Measurements from ENCODE around the gene C20orf141.
"Not testable (repeated sequence)": the region's sequence is repeated elsewhere in the genome, so short reads cannot be mapped to it uniquely, and the experiment has no call there.

C20orf141 gene, protein sequence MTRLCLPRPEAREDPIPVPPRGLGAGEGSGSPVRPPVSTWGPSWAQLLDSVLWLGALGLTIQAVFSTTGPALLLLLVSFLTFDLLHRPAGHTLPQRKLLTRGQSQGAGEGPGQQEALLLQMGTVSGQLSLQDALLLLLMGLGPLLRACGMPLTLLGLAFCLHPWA

DNA sequence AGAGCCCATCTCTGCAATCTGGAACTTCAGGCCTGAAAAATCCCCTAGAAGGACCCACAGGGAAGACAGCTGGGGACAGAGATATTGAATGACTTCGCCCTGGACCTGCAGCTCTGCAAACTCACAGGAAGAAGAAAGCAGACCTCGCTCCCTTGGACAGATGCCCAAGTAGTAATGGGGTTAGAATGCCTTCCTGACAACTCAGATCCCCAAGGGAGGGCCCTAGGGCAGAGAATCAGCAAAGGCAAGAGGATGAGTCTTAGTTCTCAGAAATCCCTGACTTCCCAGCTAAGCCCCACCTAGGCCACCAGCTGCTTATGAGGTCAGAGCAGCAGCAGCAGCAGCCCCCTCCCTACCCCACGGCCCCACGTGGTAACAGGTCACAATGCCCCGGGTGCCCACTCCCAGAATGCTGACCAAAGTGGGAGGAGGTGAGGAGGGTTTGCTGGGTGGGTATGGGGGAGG is at the start of gene C20orf141:
C20orf141 (plus strand) TSS at position 401 of the 465 bp plus-strand sequence. CDS start 198 bp downstream, outside the sequence.
- DNase-seq = no peak

DNA sequence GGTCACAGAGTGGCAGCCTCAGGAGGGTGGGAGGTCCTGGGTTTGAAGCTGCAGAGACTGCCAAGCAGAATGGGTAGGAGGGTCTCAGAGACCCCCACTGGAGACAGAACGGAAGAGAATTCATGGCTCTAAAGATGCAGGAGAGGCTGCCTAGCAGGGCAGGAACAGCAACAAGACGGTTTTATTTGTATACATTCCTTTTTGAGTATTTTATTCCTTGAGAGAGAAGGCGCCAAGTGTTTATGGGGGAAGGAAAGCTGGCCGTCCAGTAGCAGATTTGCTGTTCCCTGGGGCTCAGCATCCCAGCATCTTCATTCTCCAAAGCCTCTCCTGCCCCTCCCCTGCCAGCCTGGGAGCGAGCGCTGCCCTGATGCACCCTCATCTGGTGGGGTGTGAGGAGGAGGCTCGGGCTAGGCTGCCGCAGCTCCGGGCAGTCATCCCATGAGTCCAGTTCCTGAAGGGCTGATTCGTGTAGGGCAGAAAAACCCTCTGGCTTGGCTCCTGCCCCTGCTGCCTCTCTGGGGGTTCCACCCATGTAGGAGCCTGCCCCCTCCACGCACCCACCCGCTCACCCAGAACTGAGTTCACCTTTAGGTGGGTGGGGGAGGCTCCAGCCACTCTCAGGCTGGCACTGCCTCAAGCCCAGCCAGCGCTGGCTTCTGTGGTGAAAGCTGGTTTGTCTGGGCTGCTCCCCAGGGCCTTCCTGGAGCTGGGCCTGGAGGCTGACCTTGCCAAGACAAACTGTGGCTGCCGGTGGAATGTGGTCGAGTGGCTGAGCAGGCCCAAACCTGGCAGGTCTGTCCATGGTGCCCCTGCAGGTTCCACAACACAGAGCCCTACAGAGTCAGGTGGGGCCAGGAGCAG is 46.8 kb upstream of the C20orf141 start:
- no peak for DNase-seq

DNA sequence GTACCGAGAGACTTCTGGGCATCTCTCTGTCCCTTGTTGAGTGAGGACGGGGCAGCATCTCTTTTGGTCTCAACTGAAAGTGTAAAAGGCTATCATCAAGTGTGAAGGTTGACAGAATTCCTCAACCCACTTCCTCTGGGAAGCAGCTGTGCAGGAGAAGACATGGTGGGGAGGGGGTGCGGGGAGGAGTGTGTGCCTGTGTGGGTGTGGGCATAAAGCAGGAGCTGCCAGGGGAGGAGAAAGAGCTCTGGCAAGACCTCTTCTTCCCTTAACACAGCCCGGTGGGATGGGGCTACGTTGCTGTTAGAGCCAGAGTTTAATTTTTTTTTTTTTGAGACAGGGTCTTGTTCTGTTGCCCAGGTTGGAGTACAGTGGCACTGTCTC is 46.2 kb upstream of the C20orf141 start:
- DNase-seq = no peak

- not testable (repeated sequence) for DNase-seq
Measured at GRCh38 chr20:2770091-2770490, 44.7 kb upstream of the C20orf141 start.

GRCh38 chr20:2771631-2772080 is 43.1 kb upstream of the C20orf141 start:
- DNase-seq = no peak

GRCh38 chr20:2773812-2774211 is 41.0 kb upstream of the C20orf141 start:
- DNase-seq = no peak

DNA sequence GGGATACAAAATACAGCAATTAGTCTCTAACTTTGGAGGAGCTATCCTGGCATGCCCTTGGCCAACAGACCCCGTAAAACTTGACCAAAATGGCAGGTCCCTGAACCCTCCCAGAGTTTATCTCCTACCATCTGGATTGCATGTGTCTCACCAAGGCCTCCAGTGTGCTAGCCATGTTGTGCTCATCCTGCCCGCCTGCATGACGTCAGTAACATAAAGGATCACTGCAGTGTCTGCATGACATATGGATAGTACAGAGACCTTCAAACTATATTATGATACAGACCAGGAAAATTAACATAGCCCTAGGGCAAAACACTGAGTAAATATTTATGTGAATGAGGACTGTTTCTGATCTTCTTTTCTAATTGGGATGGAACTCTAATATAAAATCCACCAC is 39.6 kb upstream of the C20orf141 start:
- DNase-seq = no peak

- DNase-seq = no peak
Measured at GRCh38 chr20:2778602-2779321, 36.0 kb upstream of the C20orf141 start.

- no peak for DNase-seq
Measured at GRCh38 chr20:2780948-2781347, 33.8 kb upstream of the C20orf141 start.

DNA sequence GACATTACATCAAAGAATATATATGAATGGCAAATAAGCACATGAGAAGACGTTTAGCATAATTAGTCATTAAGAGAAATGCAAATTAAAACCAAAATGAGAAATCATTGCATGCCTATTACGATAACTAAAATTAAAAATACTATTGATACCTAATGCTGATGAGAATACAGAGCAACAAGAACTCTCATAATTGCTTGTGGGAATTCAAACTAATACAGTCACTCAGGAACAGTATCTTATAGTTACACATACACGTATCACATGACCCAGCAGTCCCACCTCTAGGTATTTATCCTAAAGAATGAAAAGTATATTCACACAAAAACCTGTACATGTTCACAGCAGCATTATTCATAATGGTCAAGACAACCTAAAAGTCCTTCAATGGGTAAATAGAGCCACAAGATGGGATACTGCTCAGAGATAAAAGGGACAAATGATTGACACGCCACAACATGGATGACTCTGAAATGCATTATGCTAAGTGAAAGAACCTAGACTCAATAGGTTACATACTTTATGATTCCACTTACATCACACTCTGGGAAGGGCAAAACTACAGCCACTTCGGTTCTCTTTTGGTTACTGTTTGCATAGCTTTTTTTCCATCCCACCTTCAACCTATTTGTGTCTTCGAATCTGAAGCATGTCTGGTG is 30.8 kb upstream of the C20orf141 start:
- DNase-seq = no peak

DNA sequence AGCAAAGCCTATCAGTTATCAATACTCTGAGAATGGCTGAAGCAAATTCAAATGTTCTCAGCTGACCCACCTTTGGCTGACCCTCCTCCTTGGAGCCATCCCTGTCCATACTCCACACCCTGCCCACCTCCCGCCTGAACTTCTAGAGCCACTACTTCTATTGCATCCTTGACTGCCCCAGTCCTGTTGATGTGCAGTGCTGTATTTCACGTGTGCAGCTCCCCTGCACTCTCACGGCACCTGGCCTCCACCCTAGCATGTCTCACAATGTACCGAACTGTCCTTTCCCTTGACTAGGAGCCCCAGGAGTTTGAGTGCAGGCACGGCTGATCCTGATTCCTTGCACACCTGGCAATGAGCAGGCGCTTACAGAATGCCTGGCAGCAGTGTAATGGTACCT is 21.3 kb upstream of the C20orf141 start:
- no peak for DNase-seq

GRCh38 chr20:2794202-2794748 is 20.5 kb upstream of the C20orf141 start:
- DNase-seq = no peak

DNA sequence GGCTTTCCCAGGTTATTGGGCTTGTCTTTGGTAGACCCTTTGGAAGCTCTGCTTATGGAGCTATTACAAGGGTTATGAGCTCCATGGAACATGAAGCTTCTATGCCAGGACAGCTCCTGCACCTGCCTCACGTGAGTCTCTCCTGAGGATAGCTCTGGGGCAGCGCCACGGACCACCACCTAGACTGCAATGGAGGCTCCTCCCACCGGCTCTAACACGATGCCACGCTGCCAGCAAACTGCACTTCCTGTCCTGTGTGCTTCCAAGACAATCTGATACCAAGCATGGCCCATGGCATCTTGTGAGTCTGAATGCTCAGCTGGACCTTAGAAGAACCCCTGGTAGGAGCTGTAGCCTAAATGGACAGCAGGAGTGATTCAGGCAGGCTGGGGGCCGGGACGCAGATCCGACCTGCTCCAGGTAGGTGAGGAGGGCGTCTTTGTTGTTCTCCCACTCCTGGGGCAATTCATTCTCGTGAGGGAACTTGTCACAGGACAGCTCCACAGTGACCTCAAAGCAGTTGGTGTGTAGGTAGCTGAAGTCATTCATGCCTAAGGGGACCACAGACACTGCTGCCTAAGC is 19.8 kb upstream of the C20orf141 start:
- DNase-seq = no peak

DNA sequence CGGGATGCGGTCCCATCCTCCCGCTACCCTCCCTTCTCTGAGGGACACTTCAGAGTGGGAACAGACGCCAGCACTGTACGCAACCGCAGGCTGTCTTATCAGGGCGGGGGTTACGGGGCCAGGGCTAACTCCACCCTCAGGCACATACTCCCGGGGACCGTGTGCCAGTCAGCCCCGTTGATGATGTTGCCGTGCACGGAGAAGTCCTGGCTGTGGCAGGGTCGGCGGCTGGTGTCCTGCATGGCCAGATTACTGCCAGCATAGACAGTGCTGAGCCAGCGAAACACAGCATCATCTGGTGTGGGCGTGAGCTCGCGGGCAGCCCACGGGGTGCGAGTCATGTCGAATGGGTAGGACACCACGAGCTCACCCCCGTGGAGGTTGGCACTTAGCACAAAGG is 19.3 kb upstream of the C20orf141 start:
- DNase-seq = no peak

GRCh38 chr20:2796011-2796660 is 18.7 kb upstream of the C20orf141 start:
- DNase-seq = no peak

- DNase-seq = no peak
Measured at GRCh38 chr20:2797136-2797983, 17.4 kb upstream of the C20orf141 start.

DNA sequence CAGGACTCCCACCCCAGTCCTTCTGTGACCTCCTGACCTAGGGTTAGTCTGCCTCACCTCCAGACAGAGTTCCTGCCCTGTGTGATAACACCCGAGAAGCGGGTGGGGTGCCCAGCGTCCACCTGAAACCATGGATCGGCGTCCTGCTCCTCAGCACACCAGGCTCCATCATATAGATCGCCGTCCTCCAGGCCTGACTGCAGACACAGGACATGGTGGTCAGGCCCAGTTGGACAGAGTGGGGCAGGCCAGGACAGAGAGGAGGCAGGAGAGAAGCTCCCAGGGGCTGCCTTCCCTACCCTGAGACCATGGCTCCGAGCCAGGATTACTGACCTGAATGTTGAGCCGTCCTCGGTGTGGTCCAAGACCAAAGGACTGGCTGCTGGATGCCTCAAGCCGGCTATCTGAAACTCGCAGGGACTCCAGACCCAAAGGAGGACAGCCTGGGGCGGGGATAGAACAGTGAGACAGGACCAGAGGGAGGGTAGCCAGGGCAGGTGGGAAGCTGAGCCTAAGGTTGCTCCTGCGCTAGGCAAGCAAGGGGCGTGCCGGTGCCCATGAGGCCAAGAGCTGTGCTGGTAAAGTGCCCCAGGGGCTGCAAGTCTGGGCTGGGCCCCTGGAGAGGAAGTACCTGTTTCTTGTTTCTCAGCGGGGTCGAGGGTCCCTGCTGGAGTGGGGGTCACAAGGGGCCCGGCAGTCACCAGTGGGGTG is 16.5 kb upstream of the C20orf141 start:
- no peak for DNase-seq

DNA sequence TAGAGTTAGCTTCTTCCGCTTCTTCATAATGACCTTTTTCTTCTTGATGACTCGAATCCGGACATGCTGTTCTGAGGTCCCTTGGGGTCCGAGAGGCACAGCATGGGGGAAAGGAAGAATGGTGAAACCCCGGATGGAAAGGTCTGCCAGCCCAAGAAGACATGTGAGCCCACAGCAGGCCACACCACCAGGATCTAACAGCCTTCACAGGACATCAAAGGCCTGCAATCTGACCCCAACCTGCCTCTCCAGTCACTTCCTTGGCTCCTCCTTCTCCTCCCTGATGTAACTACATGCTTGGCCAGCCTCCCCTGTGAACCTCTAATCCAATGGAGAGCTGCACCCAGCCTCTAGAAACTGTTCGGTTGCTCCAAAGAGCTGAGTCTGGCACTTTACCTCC is 16.0 kb upstream of the C20orf141 start:
- DNase-seq = no peak

DNA sequence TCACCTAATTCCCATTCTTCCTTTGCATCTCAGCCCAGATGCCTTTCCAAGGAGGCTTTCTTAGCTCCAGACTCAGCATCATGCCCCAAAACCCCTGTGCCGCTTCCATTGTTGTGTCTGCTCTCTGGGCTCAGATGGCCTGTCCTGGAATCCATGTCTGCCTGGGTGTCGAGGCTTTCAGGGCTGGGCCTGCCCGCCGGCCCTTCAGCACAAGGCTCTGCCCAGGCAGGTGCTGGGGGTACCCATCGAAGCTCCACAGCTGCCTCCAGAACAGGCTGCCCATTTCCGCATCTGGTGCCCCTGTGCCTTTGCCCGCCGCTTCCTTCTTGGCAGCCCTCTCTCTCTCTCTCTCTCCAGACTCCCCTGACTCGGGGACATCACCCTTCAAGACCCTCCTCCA is 15.5 kb upstream of the C20orf141 start:
- DNase-seq = no peak

All from activated gamma-delta T cell treated with Interleukin-2 at 50 U/mL for 16 hours (primary cell).